CD4-positive, CD25-positive, alpha-beta regulatory T cell (primary cell): Measurements from ENCODE around the gene RNF144B. TPM values are rescaled to one million over a fixed set of nuclear protein-coding genes. Genes with fewer than 3 reads are reported as not detected.

ENCODE experiments used
- ATAC-seq, 2 donors: fragments of 150-1000 bp; cut with Tn5 transposase; one replicate each; pipeline ENCODE4 v1.10.0; 2021; ENCODE audit warnings: low read depth in 2 of 2, moderate number of reproducible peaks in 2 of 2, moderate library complexity in 1 of 2
- DNase-seq, 3 donors: peaks; one replicate each; pipeline versions ENCODE4 v3.0.0 to v3.0.0-alpha.2; 2012 to 2022; ENCODE audit warnings: mixed read lengths in 1 of 3
- H3K27ac ChIP-seq: one replicate; pipeline ENCODE4 v1.7.0; 2013; ENCODE audit warnings: mild to moderate bottlenecking, low read length; ENCODE audit not compliant: insufficient read depth, poor library complexity, severe bottlenecking
- H3K27me3 ChIP-seq: one replicate; pipeline ENCODE4 v1.7.0; 2013; ENCODE audit warnings: low read length; ENCODE audit not compliant: control insufficient read depth, insufficient read depth
- H3K36me3 ChIP-seq: one replicate; pipeline ENCODE4 v1.7.0; 2013; ENCODE audit warnings: mild to moderate bottlenecking, low read length, moderate library complexity; ENCODE audit not compliant: control insufficient read depth, insufficient read depth
- H3K4me1 ChIP-seq: 2 replicates; pipeline ENCODE4 v1.7.0; 2013; ENCODE audit warnings: mild to moderate bottlenecking, low read length; ENCODE audit not compliant: insufficient read depth, control insufficient read depth, poor library complexity, severe bottlenecking
- H3K4me3 ChIP-seq: one replicate; pipeline ENCODE4 v1.7.0; 2013; ENCODE audit warnings: low read depth, mild to moderate bottlenecking, low read length, moderate library complexity
- H3K9me3 ChIP-seq, 2 experiments: 1 replicate in 1 of 2; 2 replicates in 1 of 2; pipeline ENCODE4 v1.7.0; 2013; ENCODE audit warnings: low read length in 2 of 2, mild to moderate bottlenecking in 1 of 2, moderate library complexity in 1 of 2; ENCODE audit not compliant: control insufficient read depth in 2 of 2
- H3K27ac Mint-ChIP-seq, 3 donors: one replicate each; pipeline ENCODE4 v1.8.0; 2020 to 2022; ENCODE audit warnings: mild to moderate bottlenecking in 3 of 3, mixed read lengths in 3 of 3, moderate library complexity in 2 of 3
- H3K27me3 Mint-ChIP-seq: one replicate; pipeline ENCODE4 v1.8.0; 2022; ENCODE audit warnings: mild to moderate bottlenecking, mixed read lengths
- H3K36me3 Mint-ChIP-seq: one replicate; pipeline ENCODE4 v1.8.0; 2020; ENCODE audit warnings: mixed read lengths
- H3K4me1 Mint-ChIP-seq, 4 donors: one replicate each; pipeline ENCODE4 v1.8.0; 2020 to 2022; ENCODE audit warnings: mixed read lengths in 4 of 4, mild to moderate bottlenecking in 1 of 4
- H3K4me3 Mint-ChIP-seq, 4 donors: one replicate each; pipeline ENCODE4 v1.8.0; 2020 to 2022; ENCODE audit warnings: mild to moderate bottlenecking in 4 of 4, mixed read lengths in 4 of 4, moderate library complexity in 3 of 4
- H3K9me3 Mint-ChIP-seq, 7 donors: one replicate each; pipeline ENCODE4 v1.8.0; 2020 to 2022; ENCODE audit warnings: mixed read lengths in 7 of 7, mild to moderate bottlenecking in 3 of 7, moderate library complexity in 2 of 7
- polyA plus RNA-seq, 4 donors: library from polyadenylated mRNA; unstranded; fragments of 300-500 nt; fragmentation: Illumina TruSeq; gene quantifications; one replicate each; pipeline ENCODE4 v1.2.3, GENCODE V29; 2021
- total RNA-seq: library from RNA; stranded (reverse); gene quantifications from one replicate; pipeline ENCODE4 v1.2.3, GENCODE V29; 2022

Gene RNF144B
- total and polyA plus RNA-seq, 5 donors from 2014 or later, result 0.21 to 1.7 (median 1.1) TPM

GRCh38 chr6:18412068-18412467 lies 24.9 kb downstream of the RNF144B start:
- DNase-seq (no peak), ATAC-seq (no peak)
- no peak overlapping the region for H3K27ac ChIP-seq
- no peak overlapping the region for H3K27ac Mint-ChIP-seq
- no peak overlapping the region for H3K4me3 ChIP-seq
- peaks cover 4% of the 10 kb centered on the region for H3K27me3 Mint-ChIP-seq
- H3K4me1 ChIP-seq, result no peaks in the 10 kb centered on the region
- peaks cover 11% of the 10 kb centered on the region for H3K36me3 Mint-ChIP-seq
- H3K27me3 ChIP-seq, result no peaks in the 10 kb centered on the region
- H3K36me3 ChIP-seq, result no peaks in the 10 kb centered on the region
- no peak overlapping the region for H3K4me3 Mint-ChIP-seq
- peaks cover 0 to 7% (median 1%) of the 10 kb centered on the region in 4 donors for H3K4me1 Mint-ChIP-seq
- no peaks in the 10 kb centered on the region for H3K9me3 ChIP-seq
- H3K9me3 Mint-ChIP-seq, result peaks cover 0 to 4% (median 0%) of the 10 kb centered on the region in 7 donors

GRCh38 chr6:18412644-18413043 lies 25.5 kb downstream of the RNF144B start:
- ATAC-seq (no peak), DNase-seq (no peak)
- no peaks in the 10 kb centered on the region for H3K9me3 ChIP-seq
- peaks cover 0 to 4% (median 0%) of the 10 kb centered on the region in 7 donors for H3K9me3 Mint-ChIP-seq
- H3K4me1 Mint-ChIP-seq, result peaks cover 0 to 7% (median 1%) of the 10 kb centered on the region in 4 donors
- H3K27me3 ChIP-seq, result no peaks in the 10 kb centered on the region
- no peak overlapping the region for H3K27ac Mint-ChIP-seq
- no peak overlapping the region for H3K27ac ChIP-seq
- H3K36me3 Mint-ChIP-seq, result peaks cover 11% of the 10 kb centered on the region
- H3K4me3 Mint-ChIP-seq, result no peak overlapping the region
- H3K4me1 ChIP-seq, result no peaks in the 10 kb centered on the region
- peaks cover 4% of the 10 kb centered on the region for H3K27me3 Mint-ChIP-seq
- H3K4me3 ChIP-seq, result no peak overlapping the region
- H3K36me3 ChIP-seq, result no peaks in the 10 kb centered on the region

- Mint-ChIP-seq H3K27me3 (peaks cover 4% of the 10 kb centered on the region), H3K4me1 (peaks cover 0 to 7% (median 1%) of the 10 kb centered on the region in 4 donors), H3K4me3 (no peak overlapping the region), H3K27ac (no peak overlapping the region), H3K9me3 (peaks cover 0 to 4% (median 0%) of the 10 kb centered on the region in 7 donors), H3K36me3 (peaks cover 11% of the 10 kb centered on the region)
- no peak for DNase-seq
- Histone ChIP-seq H3K27me3 (no peaks in the 10 kb centered on the region), H3K4me3 (no peak overlapping the region), H3K9me3 (no peaks in the 10 kb centered on the region), H3K27ac (no peak overlapping the region), H3K4me1 (no peaks in the 10 kb centered on the region), H3K36me3 (no peaks in the 10 kb centered on the region)
- ATAC-seq, result no peak
Observed at GRCh38 chr6:18413381-18413780, 26.2 kb downstream of the RNF144B start.

DNA sequence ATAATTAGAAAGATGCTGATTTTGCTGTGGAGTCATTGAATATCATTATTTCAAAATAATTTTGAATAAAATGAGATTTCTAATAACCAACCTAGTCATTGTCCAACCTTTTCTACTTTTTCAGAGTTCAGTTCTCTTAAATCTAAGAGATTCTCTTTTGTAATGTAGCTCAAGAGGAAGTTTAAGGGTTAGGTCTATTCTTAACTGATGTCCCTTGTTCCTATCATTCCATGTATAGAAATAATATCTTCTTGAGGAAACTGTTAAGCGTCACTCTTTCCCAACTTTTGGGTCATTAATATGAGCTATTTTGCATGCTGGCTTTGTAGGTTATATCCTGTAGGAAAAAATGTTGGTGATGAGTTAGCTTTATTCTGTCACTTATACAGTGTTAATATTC lies 27.0 kb downstream of the RNF144B start:
- no peak for DNase-seq
- Mint-ChIP-seq H3K4me1 (peaks cover 0 to 7% (median 1%) of the 10 kb centered on the region in 4 donors), H3K27ac (no peak overlapping the region), H3K27me3 (peaks cover 4% of the 10 kb centered on the region), H3K9me3 (peaks cover 0 to 4% (median 0%) of the 10 kb centered on the region in 7 donors), H3K36me3 (peaks cover 11% of the 10 kb centered on the region), H3K4me3 (no peak overlapping the region)
- Histone ChIP-seq H3K9me3 (no peaks in the 10 kb centered on the region), H3K4me1 (no peaks in the 10 kb centered on the region), H3K36me3 (no peaks in the 10 kb centered on the region), H3K27me3 (no peaks in the 10 kb centered on the region), H3K27ac (no peak overlapping the region), H3K4me3 (no peak overlapping the region)
- ATAC-seq, result no peak

- Histone ChIP-seq H3K9me3 (no peaks in the 10 kb centered on the region), H3K27me3 (no peaks in the 10 kb centered on the region), H3K4me3 (no peak overlapping the region), H3K4me1 (no peaks in the 10 kb centered on the region), H3K27ac (no peak overlapping the region), H3K36me3 (no peaks in the 10 kb centered on the region)
- peaks cover 0 to 4% (median 0%) of the 10 kb centered on the region in 7 donors for H3K9me3 Mint-ChIP-seq
- H3K4me3 Mint-ChIP-seq, result no peak overlapping the region
- H3K4me1 Mint-ChIP-seq, result peaks cover 0 to 13% (median 1%) of the 10 kb centered on the region in 4 donors
- DNase-seq (no peak), ATAC-seq (no peak)
- H3K36me3 Mint-ChIP-seq, result peaks cover 10% of the 10 kb centered on the region
- H3K27me3 Mint-ChIP-seq, result peaks cover 4% of the 10 kb centered on the region
- H3K27ac Mint-ChIP-seq, result no peak overlapping the region
Observed at GRCh38 chr6:18415207-18415606, 28.1 kb downstream of the RNF144B start.

DNA sequence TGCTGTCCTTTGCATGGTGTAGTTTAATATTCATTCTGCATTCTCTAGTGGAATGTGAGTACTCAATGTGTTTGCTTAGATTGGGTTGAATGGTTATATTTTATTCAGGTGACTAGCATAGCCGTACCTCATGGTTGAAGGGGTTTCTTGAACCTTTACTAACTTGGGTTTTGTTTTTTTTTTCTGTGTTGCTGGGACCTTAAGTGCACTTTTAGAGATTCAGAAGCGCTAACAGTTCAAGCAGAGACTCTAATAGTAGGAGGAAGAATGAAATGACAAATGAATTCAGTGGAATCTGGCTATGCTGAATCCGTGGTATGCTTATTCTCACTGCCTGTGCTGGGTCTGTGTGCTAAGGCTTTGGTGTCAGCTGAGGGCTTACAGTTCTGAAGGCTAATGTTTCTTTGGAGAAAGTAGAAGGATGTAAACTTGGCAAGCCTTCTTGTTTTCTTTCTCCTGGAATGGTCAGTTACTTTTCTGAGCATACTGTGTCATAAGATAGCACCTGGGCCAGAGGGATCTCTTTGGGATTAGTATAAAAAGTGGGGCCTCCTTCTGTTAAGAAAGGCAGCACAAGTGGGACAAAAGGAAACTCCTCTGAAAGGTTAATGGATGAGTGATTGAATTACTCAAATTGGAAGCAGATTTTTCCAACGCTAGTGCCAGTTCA lies 28.7 kb downstream of the RNF144B start:
- no peaks in the 10 kb centered on the region for H3K36me3 ChIP-seq
- Mint-ChIP-seq H3K9me3 (peaks cover 0 to 4% (median 0%) of the 10 kb centered on the region in 7 donors), H3K36me3 (peaks cover 7% of the 10 kb centered on the region), H3K27me3 (no peaks in the 10 kb centered on the region), H3K27ac (no peak overlapping the region), H3K4me3 (no peak overlapping the region), H3K4me1 (peaks cover 0 to 15% (median 0%) of the 10 kb centered on the region in 4 donors)
- DNase-seq, result no peak
- H3K27me3 ChIP-seq, result no peaks in the 10 kb centered on the region
- H3K4me1 ChIP-seq, result no peaks in the 10 kb centered on the region
- no peaks in the 10 kb centered on the region for H3K9me3 ChIP-seq
- ATAC-seq, result no peak
- no peak overlapping the region for H3K27ac ChIP-seq
- no peak overlapping the region for H3K4me3 ChIP-seq

DNA sequence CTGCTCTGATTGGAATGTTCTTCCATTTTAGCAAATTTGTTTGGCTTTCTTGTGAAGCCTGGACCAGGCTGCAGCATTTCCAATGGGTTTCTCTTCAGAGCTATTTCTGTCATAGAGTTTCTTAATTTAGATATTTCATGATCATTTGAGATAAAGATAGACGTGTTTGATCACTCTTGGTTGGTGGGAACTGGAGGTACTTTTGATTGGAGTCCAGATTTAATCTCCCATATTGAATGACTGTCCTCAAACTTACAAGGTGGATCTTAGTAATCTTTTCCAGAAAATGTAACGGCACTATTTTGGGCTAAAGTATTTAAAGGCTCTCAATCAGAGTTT lies 29.2 kb downstream of the RNF144B start:
- H3K4me3 ChIP-seq, result no peak overlapping the region
- Mint-ChIP-seq H3K9me3 (peaks cover 0 to 4% (median 0%) of the 10 kb centered on the region in 7 donors), H3K4me1 (peaks cover 0 to 15% (median 0%) of the 10 kb centered on the region in 4 donors), H3K4me3 (no peak overlapping the region), H3K27me3 (no peaks in the 10 kb centered on the region), H3K36me3 (peaks cover 7% of the 10 kb centered on the region), H3K27ac (no peak overlapping the region)
- H3K36me3 ChIP-seq, result no peaks in the 10 kb centered on the region
- no peaks in the 10 kb centered on the region for H3K27me3 ChIP-seq
- H3K27ac ChIP-seq, result no peak overlapping the region
- no peaks in the 10 kb centered on the region for H3K9me3 ChIP-seq
- DNase-seq, result no peak
- no peaks in the 10 kb centered on the region for H3K4me1 ChIP-seq
- no peak for ATAC-seq

DNA sequence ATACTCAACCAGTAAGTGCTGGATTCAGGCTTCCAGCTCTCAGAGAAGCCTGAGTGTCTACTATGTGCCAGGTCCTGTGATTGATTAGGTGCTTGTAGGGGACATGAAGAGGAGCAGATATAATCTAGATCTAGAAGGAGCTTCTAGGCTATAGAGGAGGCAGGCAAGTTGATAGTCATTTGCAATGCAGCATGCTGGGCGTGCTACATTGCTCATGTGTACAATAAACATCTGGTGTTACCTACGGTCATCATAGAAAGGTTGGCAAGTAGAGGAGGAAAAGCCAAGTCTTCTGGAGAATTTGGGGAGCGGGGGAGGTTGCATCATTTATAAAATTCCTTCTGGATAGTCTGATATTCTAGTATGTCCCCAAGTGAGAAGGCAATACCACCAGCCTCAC lies 33.2 kb downstream of the RNF144B start:
- H3K36me3 Mint-ChIP-seq, result peaks cover 4% of the 10 kb centered on the region
- DNase-seq, result no peak
- no peak overlapping the region for H3K27ac Mint-ChIP-seq
- H3K4me1 Mint-ChIP-seq, result peaks cover 0 to 14% (median 2%) of the 10 kb centered on the region in 4 donors
- H3K4me1 ChIP-seq, result no peaks in the 10 kb centered on the region
- no peak overlapping the region for H3K27ac ChIP-seq
- peaks cover 0 to 3% (median 0%) of the 10 kb centered on the region in 7 donors for H3K9me3 Mint-ChIP-seq
- H3K27me3 ChIP-seq, result no peaks in the 10 kb centered on the region
- no peak overlapping the region for H3K4me3 Mint-ChIP-seq
- H3K4me3 ChIP-seq, result no peak overlapping the region
- H3K27me3 Mint-ChIP-seq, result no peaks in the 10 kb centered on the region
- H3K9me3 ChIP-seq, result no peaks in the 10 kb centered on the region
- H3K36me3 ChIP-seq, result no peaks in the 10 kb centered on the region
- ATAC-seq, result no peak
